RPMI8226 (cell line): ENCODE measurements around the gene ADARB2.
"Not testable (repeated sequence)": the region's sequence is repeated elsewhere in the genome, so short reads cannot be mapped to it uniquely, and the experiment has no call there.

ENCODE experiments used
- DNase-seq: peaks from one replicate; pipeline ENCODE4 v3.0.0-alpha.2; 2015

Gene ADARB2

GRCh38 chr10:1737222-1738061 is at the start of gene ADARB2:
Gene ADARB2, minus strand, starts transcription at chr10:1737525.
- peak; percentile 8 for DNase-seq

- DNase-seq: no peak
These were observed 48.5 kb upstream of the ADARB2 start for GRCh38 chr10:1785835-1786234.

- no peak for DNase-seq
These were observed 45.5 kb upstream of the ADARB2 start for GRCh38 chr10:1782841-1783240.

- no peak for DNase-seq
These were observed 42.5 kb upstream of the ADARB2 start for GRCh38 chr10:1779796-1780195.

- DNase-seq: no peak
These were observed 41.1 kb upstream of the ADARB2 start for GRCh38 chr10:1778375-1778969.

GRCh38 chr10:1776127-1776662 is 38.9 kb upstream of the ADARB2 start:
- peak; percentile 18 for DNase-seq

- no peak for DNase-seq
These were observed 37.5 kb upstream of the ADARB2 start for GRCh38 chr10:1774796-1775195.

GRCh38 chr10:1773204-1773603 is 35.9 kb upstream of the ADARB2 start:
- not testable (repeated sequence) for DNase-seq

GRCh38 chr10:1766049-1766448 is 28.7 kb upstream of the ADARB2 start:
- DNase-seq: no peak

GRCh38 chr10:1762076-1762475 is 24.8 kb upstream of the ADARB2 start:
- no peak for DNase-seq

- DNase-seq: no peak
These were observed 17.3 kb upstream of the ADARB2 start for GRCh38 chr10:1754506-1755153.

- DNase-seq: no peak
These were observed 14.8 kb upstream of the ADARB2 start for GRCh38 chr10:1752153-1752552.

GRCh38 chr10:1747590-1748157 is 10.3 kb upstream of the ADARB2 start:
- no peak for DNase-seq

- DNase-seq: no peak
These were observed 9.5 kb upstream of the ADARB2 start for GRCh38 chr10:1746796-1747195.

GRCh38 chr10:1745780-1746456 is 8.6 kb upstream of the ADARB2 start:
- DNase-seq: no peak

- no peak for DNase-seq
These were observed 7.2 kb upstream of the ADARB2 start for GRCh38 chr10:1744524-1744923.

GRCh38 chr10:1743141-1743540 is 5.8 kb upstream of the ADARB2 start:
- DNase-seq: no peak

- no peak for DNase-seq
These were observed 4.1 kb upstream of the ADARB2 start for GRCh38 chr10:1741450-1741849.

GRCh38 chr10:1739751-1740150 is 2.4 kb upstream of the ADARB2 start:
- no peak for DNase-seq

- peak; percentile 7 for DNase-seq
These were observed 1.6 kb upstream of the ADARB2 start for GRCh38 chr10:1738950-1739349.

GRCh38 chr10:1736972-1737221 is 428 bp downstream of the ADARB2 start:
- no peak for DNase-seq

- DNase-seq: no peak
These were observed 967 bp downstream of the ADARB2 start for GRCh38 chr10:1736144-1736971.
